Measurements from ENCODE around the gene SHD. TPM values are rescaled to one million over a fixed set of nuclear protein-coding genes. Genes with fewer than 3 reads are reported as not detected.

The SHD gene
- total RNA-seq, 1 experiment from 2014 or later = 2.0 TPM

DNA sequence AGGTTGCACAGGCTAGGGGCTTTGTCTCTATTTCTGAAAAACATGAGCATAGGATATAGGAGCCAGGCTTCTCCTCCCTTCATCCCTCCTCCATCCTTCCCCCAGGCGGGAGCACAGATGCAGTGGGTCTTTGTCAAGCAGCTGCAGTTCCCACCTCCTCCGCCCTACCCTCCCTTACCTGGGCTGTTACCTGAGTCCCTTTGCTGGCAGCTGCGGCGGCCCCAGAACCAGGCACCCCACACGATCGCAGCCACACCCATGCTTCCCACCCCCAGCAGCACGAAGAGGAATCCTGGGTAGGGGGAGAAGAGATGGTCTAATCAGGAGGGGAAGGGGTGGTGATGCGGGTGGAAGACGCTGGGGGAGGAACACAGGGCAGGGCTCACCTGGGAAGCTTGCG is 15.3 kb downstream of the SHD start:
- ChIA-PET CTCF (interaction anchor here (1.1 kb wide), 1 partner anchor 27 kb away, joined by 5 read pairs; no protein-coding TSS in a partner anchor), RAD21 (ENCODE audit: low non-redundant PET in 1 of 2, low total read pairs in 2 of 2, uncharacterized antibody in 2 of 2, unreplicated experiment in 2 of 2) (no interaction called here), POLR2A (no interaction called here)
- no peak overlapping the region for H2AFZ ChIP-seq (ENCODE audit: low read depth, low read length, poor library complexity, severe bottlenecking)
- no peaks in the 10 kb centered on the region for H3K27me3 ChIP-seq (ENCODE audit: insufficient read depth, low read length)
- intact Hi-C loops (cut with micrococcal nuclease) = no loop called here
- no peaks in the 10 kb centered on the region for H3K36me3 ChIP-seq (ENCODE audit: control insufficient read depth in 1 of 2, insufficient read depth in 2 of 2, low read length in 2 of 2)
- DNase-seq (ENCODE audit: low read depth, low spot score) = no peak
- no peak for ATAC-seq
- H3K9me2 ChIP-seq (ENCODE audit: insufficient read depth) = no peaks in the 10 kb centered on the region
- no peaks in the 10 kb centered on the region for H3K4me1 ChIP-seq (ENCODE audit: control insufficient read depth in 1 of 2, insufficient read depth in 2 of 2, low read length in 2 of 2)
- no peak overlapping the region for H3K27ac ChIP-seq (ENCODE audit: low read depth, low read length)
- no peak overlapping the region for H3K4me2 ChIP-seq (ENCODE audit: low read length)
- H4K20me1 ChIP-seq (ENCODE audit: insufficient read depth) = no peaks in the 10 kb centered on the region
- BruUV-seq (replicated peaks) = no TSS peak
- H3K79me2 ChIP-seq (ENCODE audit: insufficient read depth, low read length) = no peaks in the 10 kb centered on the region
- TF ChIP-seq, protein P1, sequence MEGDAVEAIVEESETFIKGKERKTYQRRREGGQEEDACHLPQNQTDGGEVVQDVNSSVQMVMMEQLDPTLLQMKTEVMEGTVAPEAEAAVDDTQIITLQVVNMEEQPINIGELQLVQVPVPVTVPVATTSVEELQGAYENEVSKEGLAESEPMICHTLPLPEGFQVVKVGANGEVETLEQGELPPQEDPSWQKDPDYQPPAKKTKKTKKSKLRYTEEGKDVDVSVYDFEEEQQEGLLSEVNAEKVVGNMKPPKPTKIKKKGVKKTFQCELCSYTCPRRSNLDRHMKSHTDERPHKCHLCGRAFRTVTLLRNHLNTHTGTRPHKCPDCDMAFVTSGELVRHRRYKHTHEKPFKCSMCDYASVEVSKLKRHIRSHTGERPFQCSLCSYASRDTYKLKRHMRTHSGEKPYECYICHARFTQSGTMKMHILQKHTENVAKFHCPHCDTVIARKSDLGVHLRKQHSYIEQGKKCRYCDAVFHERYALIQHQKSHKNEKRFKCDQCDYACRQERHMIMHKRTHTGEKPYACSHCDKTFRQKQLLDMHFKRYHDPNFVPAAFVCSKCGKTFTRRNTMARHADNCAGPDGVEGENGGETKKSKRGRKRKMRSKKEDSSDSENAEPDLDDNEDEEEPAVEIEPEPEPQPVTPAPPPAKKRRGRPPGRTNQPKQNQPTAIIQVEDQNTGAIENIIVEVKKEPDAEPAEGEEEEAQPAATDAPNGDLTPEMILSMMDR (IDR thresholded peaks at IDR 0.05 in 2 of 3, conservative IDR thresholded peaks at IDR 0.05 in 1 of 3; ENCODE audit: borderline replicate concordance in 1 of 3, insufficient read depth in 1 of 3, low read depth in 2 of 3, low read length in 2 of 3) = no peak
- TF ChIP-seq ZFX (IDR thresholded peaks at IDR 0.05) = no peak
- no peak for TF ChIP-seq SIN3A (IDR thresholded peaks at IDR 0.05; ENCODE audit: low read depth)
- TF ChIP-seq CBX3 (IDR thresholded peaks at IDR 0.05; ENCODE audit: low read depth) = no peak
- TF ChIP-seq FOSL1 (IDR thresholded peaks at IDR 0.05; ENCODE audit: low read depth) = no peak
- no peak for TF ChIP-seq CEBPB (IDR thresholded peaks at IDR 0.05; ENCODE audit: low read depth)
- TF ChIP-seq, protein P2, sequence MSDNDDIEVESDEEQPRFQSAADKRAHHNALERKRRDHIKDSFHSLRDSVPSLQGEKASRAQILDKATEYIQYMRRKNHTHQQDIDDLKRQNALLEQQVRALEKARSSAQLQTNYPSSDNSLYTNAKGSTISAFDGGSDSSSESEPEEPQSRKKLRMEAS (IDR thresholded peaks at IDR 0.05) = no peak
- TF ChIP-seq, protein P3, sequence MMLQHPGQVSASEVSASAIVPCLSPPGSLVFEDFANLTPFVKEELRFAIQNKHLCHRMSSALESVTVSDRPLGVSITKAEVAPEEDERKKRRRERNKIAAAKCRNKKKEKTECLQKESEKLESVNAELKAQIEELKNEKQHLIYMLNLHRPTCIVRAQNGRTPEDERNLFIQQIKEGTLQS (IDR thresholded peaks at IDR 0.05) = no peak
- no peak for TF ChIP-seq POLR2AphosphoS5 (IDR thresholded peaks at IDR 0.05; ENCODE audit: low read depth, low read length)
- TF ChIP-seq SRF (IDR thresholded peaks at IDR 0.05; ENCODE audit: low read depth) = no peak
- no peak for TF ChIP-seq SP1 (IDR thresholded peaks at IDR 0.05; ENCODE audit: low read depth)
- no peak for TF ChIP-seq YY1 (IDR thresholded peaks at IDR 0.05; ENCODE audit: extremely low read depth, insufficient replicate concordance, low read depth, low read length)
- TF ChIP-seq EZH2 (IDR thresholded peaks at IDR 0.05) = no peak
- TF ChIP-seq EGR1 (IDR thresholded peaks at IDR 0.05; ENCODE audit: low read depth) = no peak
- TF ChIP-seq EZH2phosphoT487 (IDR thresholded peaks at IDR 0.05; ENCODE audit: borderline replicate concordance) = no peak
- TF ChIP-seq ZBTB33 (IDR thresholded peaks at IDR 0.05; ENCODE audit: extremely low read depth, insufficient replicate concordance, low read length) = no peak
- TF ChIP-seq RAD21 (IDR thresholded peaks at IDR 0.05; ENCODE audit: low read depth) = no peak
- no peak overlapping the region for H3K9ac ChIP-seq (ENCODE audit: low read length)
- no peak overlapping the region for H3K4me3 ChIP-seq (replicated peaks in 1 of 2; ENCODE audit: low read depth in 1 of 2, low read length in 2 of 2)
- H3K9me3 ChIP-seq (ENCODE audit: control insufficient read depth in 1 of 2, insufficient read depth in 1 of 2, low read depth in 1 of 2, low read length in 2 of 2) = no peaks in the 10 kb centered on the region

Measured in HCT116 (cell line).